GM12864 (cell line): ENCODE measurements around the gene STIM1.

ENCODE experiments used
- DNase-seq: peaks from one replicate; pipeline ENCODE4 v3.0.0-alpha.2; 2011; ENCODE audit warnings: low read depth
- H3K4me3 ChIP-seq: 2 replicates; pipeline ENCODE4 v1.5.1; 2011; ENCODE audit warnings: mild to moderate bottlenecking, low read depth, low read length, control low read depth
- CTCF ChIP-seq: IDR thresholded peaks from 2 replicates; pipeline ENCODE4 v1.5.1; 2011; ENCODE audit warnings: low read depth, mild to moderate bottlenecking, moderate library complexity, low read length, control low read depth, inconsistent platforms; ENCODE audit errors: missing control alignments

STIM1 gene

GRCh38 chr11:3841426-3842350 lies 13.8 kb upstream of the STIM1 start:
- TF ChIP-seq CTCF, result peak; percentile 80
- peak overlapping the region; percentile 49 for H3K4me3 ChIP-seq
- DNase-seq, result peak; percentile 69

DNA sequence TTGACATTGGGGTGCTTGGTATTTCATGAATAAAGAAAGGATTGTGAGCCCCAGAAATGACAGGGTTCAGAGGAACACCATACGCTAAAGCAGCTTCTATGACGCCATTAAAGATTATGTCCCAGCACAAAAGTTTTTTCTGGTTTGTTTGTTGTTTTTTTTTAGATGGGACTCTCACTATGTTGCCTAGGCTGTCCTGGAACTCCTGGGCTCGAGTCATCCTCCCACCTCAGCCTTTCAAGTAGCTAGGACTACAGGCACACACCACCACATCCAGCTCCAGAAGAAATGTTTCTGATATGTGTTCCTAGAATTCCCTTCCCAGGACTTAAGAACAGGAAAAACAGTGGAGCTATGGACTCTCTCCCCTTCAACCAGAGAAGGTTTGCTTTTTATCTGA lies 12.1 kb upstream of the STIM1 start:
- TF ChIP-seq CTCF, result no peak
- no peak for DNase-seq
- no peak overlapping the region for H3K4me3 ChIP-seq

GRCh38 chr11:3845246-3845645 lies 10.2 kb upstream of the STIM1 start:
- no peak overlapping the region for H3K4me3 ChIP-seq
- DNase-seq, result no peak
- no peak for TF ChIP-seq CTCF

DNA sequence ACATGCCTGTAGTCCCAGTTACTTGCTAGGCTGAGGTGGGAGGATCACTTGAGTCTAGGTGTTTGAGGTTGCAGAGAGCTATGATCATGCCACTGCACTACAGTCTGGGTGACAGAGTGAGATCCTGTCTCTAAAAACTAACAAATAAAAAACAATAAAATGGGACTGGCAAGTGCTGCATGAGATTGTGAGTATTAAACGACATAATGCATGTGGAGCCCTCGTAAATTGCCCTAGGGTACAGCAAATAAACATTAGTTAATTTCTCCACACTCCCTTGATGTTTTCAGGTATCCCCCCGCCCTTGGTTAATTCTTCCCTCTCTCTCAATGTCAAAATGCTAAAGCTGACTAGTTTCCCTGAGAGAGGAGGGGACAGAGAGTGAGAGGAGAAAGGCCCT lies 9.8 kb upstream of the STIM1 start:
- TF ChIP-seq CTCF, result no peak
- no peak for DNase-seq
- H3K4me3 ChIP-seq, result no peak overlapping the region

DNA sequence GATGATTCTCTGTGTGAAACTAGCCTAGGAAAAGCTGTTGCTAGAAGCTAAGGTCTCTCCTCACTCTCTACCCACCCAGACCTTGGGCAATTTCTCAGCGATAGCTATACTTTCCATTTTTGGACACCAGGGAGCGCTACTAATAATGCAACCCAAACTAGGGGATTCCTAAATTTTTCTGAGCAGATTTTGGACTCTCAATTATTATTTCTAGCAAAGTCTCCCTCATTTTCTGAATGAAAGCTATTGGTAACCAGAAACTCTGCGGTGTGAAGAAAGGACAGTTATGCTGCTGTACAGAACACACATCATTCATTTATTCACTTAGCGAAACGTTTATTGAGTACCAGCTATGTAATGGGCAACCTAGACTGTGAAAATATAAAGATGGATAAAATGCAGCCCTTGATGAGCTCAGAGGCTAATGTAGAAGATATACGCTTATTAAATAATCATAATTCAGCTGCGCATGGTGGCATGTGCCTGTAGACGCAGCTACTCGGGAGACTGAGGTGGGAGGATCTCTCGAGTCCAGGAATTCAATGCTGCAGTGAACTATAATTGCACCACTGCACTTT lies 6.1 kb upstream of the STIM1 start:
- no peak for DNase-seq
- TF ChIP-seq CTCF, result peak; percentile 60
- H3K4me3 ChIP-seq, result no peak overlapping the region

DNA sequence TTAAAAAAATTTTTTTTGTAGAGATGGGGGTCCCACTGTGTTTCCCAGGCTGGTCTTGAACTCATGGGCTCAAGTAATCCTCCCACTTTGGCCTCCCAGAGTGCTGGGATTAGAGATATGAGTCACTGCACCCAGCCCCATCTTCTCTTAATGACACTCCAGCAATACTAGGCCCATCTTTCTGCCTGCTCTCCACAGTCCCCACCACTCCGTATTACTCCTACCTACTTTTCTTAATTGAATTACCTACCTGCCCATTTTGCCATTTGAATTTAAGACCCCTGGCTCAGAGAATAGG lies 2.0 kb upstream of the STIM1 start:
- H3K4me3 ChIP-seq, result no peak overlapping the region
- DNase-seq, result no peak

More for the DNA sequence above, 2.0 kb upstream of the STIM1 start:
- TF ChIP-seq CTCF, result no peak
